GM12892 (cell line): ENCODE measurements around the gene SLFN14.

ENCODE experiments used
- POLR2A ChIP-seq: IDR thresholded peaks from 2 replicates; pipeline ENCODE4 v1.6.1; 2011; ENCODE audit warnings: low read depth, low read length, control low read depth
- POLR2AphosphoS5 ChIP-seq: IDR thresholded peaks from 2 replicates; pipeline ENCODE4 v1.6.1; 2011; ENCODE audit warnings: low read depth, low read length, control low read depth

DNA sequence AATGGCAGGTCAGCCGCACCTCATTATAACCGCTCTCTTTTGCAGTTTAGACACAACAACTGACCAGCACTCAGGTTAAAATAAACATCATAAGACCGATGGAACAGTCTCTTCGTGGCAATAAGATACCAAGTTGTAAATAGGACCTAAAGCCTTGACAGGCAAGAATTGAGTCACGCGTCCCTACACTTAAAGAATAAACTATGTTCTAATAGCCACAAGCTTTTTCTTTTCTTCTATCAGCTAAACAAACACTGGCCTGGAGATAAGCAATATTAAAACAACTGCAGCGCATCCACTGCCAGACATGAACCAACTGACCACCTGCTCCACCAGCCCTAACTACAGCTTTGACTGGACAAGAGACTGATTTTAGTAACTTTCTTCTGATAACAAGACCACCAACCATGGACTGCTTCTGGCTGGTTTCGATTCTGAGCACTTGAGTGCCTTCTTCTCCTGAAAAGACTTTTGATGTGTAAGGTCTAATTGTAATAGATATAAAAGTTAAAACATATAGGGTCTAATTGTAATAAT is 40.6 kb downstream of the SLFN14 start:
- TF ChIP-seq POLR2A (no peak), POLR2AphosphoS5 (no peak)
